ENCODE results near the gene SBDS. TPM values are rescaled to one million over a fixed set of nuclear protein-coding genes. Genes with fewer than 3 reads are reported as not detected.

The SBDS gene
- total and polyA plus RNA-seq, 4 donors, result 67.5 to 108 (median 96.0) TPM

DNA sequence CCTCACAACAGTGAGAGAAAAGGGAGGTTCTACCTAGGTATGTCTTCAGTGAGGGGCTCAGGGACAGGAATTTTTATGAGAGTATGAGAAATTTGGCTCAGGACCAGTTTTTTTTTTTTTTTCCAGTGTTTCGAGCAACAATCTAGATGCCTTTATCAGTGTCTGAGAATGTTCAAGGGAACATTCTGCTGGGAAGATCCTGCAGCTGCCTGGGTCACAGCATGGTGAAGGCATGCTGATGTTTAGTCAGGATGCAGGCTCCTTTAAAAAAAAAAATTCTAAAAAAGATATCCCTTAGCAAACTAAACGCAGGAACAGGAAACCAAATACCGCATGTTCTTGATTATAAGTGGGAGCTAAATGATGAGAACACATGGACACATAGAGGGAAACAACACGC lies 31.0 kb downstream of the SBDS start:
- peaks cover 0 to 4% (median 1%) of the 10 kb centered on the region in 4 donors for H3K36me3 ChIP-seq (ENCODE audit: control insufficient read depth in 4 of 4, insufficient read depth in 4 of 4, low read length in 4 of 4)
- DNase-seq (peak; percentile 38 to 47 (median 39)), ATAC-seq (ENCODE audit: insufficient read depth, low FRiP score) (no peak)
- no peaks in the 10 kb centered on the region for H3K9me3 ChIP-seq (ENCODE audit: control insufficient read depth in 4 of 4, insufficient read depth in 3 of 4, low read length in 3 of 4)
- H3K27ac ChIP-seq (ENCODE audit: low read depth in 1 of 2, low read length in 1 of 2), result no peak overlapping the region
- no peaks in the 10 kb centered on the region for H3K27me3 ChIP-seq (ENCODE audit: control insufficient read depth in 3 of 3, insufficient read depth in 3 of 3, low read length in 2 of 3)
- 35 to 42% methylated on average over 4 of the region's 4 CpGs for WGBS, 2 donors
- H3K4me3 ChIP-seq, result no peak overlapping the region
- TF ChIP-seq, protein P1, sequence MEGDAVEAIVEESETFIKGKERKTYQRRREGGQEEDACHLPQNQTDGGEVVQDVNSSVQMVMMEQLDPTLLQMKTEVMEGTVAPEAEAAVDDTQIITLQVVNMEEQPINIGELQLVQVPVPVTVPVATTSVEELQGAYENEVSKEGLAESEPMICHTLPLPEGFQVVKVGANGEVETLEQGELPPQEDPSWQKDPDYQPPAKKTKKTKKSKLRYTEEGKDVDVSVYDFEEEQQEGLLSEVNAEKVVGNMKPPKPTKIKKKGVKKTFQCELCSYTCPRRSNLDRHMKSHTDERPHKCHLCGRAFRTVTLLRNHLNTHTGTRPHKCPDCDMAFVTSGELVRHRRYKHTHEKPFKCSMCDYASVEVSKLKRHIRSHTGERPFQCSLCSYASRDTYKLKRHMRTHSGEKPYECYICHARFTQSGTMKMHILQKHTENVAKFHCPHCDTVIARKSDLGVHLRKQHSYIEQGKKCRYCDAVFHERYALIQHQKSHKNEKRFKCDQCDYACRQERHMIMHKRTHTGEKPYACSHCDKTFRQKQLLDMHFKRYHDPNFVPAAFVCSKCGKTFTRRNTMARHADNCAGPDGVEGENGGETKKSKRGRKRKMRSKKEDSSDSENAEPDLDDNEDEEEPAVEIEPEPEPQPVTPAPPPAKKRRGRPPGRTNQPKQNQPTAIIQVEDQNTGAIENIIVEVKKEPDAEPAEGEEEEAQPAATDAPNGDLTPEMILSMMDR (IDR thresholded peaks at IDR 0.05; ENCODE audit: control extremely low read depth, extremely low read depth), result no peak
- no peaks in the 10 kb centered on the region for H3K4me1 ChIP-seq (ENCODE audit: control insufficient read depth in 5 of 5, insufficient read depth in 5 of 5, low read length in 5 of 5)
- no peak overlapping the region for H3K9ac ChIP-seq (ENCODE audit: insufficient read depth in 1 of 2, low read length in 2 of 2)

DNA sequence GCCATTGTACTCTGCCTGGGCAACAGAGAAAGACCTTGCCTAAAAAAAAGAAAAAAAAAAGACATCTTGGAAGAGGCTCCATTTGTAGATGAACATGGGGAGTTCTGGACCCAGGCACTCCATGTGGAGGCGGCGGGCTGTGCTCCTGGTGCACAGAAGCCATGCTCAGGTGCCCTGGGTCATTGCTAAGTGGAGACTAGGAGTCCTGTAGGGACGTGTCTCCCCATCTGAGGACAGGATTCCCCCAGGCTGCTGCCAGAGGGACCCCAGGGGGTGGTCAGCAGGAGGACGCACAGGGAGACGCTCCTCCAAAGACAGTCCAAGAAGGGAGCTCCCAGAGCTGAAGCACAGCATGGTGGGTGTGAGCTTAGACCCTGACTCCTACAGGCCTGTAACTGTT lies 34.3 kb downstream of the SBDS start:
- H3K9ac ChIP-seq (ENCODE audit: insufficient read depth in 1 of 2, low read length in 2 of 2), result no peak overlapping the region
- DNase-seq (no peak), ATAC-seq (ENCODE audit: insufficient read depth, low FRiP score) (no peak)
- peaks cover 0 to 10% (median 0%) of the 10 kb centered on the region in 5 donors for H3K4me1 ChIP-seq (ENCODE audit: control insufficient read depth in 5 of 5, insufficient read depth in 5 of 5, low read length in 5 of 5)
- no peak overlapping the region for H3K27ac ChIP-seq (ENCODE audit: low read depth in 1 of 2, low read length in 1 of 2)
- H3K9me3 ChIP-seq (ENCODE audit: control insufficient read depth in 4 of 4, insufficient read depth in 3 of 4, low read length in 3 of 4), result no peaks in the 10 kb centered on the region
- TF ChIP-seq, protein P1 (IDR thresholded peaks at IDR 0.05; ENCODE audit: control extremely low read depth, extremely low read depth), result no peak
- H3K36me3 ChIP-seq (ENCODE audit: control insufficient read depth in 4 of 4, insufficient read depth in 4 of 4, low read length in 4 of 4), result peaks cover 0 to 20% (median 6%) of the 10 kb centered on the region in 4 donors
- no peak overlapping the region for H3K4me3 ChIP-seq
- H3K27me3 ChIP-seq (ENCODE audit: control insufficient read depth in 3 of 3, insufficient read depth in 3 of 3, low read length in 2 of 3), result no peaks in the 10 kb centered on the region
- 98% methylated on average over 5 of the region's 5 CpGs for WGBS, 2 donors

DNA sequence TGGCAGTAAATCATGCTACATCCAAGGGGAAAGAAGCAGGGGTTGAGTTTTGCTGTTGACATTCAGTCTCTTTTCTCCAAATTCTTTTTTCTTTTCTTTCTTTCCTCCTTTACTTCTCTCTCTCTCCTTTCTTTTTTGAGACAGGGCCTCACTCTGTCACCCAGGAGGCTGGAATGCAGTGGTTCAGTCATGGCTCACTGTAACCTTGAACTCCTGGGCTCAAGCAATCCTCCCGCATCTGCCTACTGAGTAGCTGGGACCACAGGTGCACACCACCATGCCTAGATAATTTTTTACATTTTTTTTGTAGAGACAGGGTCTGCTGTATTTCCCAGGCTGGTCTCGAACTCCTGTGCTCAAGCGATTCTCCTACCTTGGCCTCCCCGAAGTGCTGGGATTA lies 35.2 kb downstream of the SBDS start:
- TF ChIP-seq, protein P1 (IDR thresholded peaks at IDR 0.05; ENCODE audit: control extremely low read depth, extremely low read depth), result no peak
- Histone ChIP-seq H3K27me3 (ENCODE audit: control insufficient read depth in 3 of 3, insufficient read depth in 3 of 3, low read length in 2 of 3) (no peaks in the 10 kb centered on the region), H3K9ac (ENCODE audit: insufficient read depth in 1 of 2, low read length in 2 of 2) (no peak overlapping the region), H3K4me1 (ENCODE audit: control insufficient read depth in 5 of 5, insufficient read depth in 5 of 5, low read length in 5 of 5) (peaks cover 0 to 10% (median 0%) of the 10 kb centered on the region in 5 donors), H3K36me3 (ENCODE audit: control insufficient read depth in 4 of 4, insufficient read depth in 4 of 4, low read length in 4 of 4) (peaks cover 0 to 23% (median 7%) of the 10 kb centered on the region in 4 donors), H3K4me3 (no peak overlapping the region), H3K9me3 (ENCODE audit: control insufficient read depth in 4 of 4, insufficient read depth in 3 of 4, low read length in 3 of 4) (no peaks in the 10 kb centered on the region), H3K27ac (ENCODE audit: low read depth in 1 of 2, low read length in 1 of 2) (no peak overlapping the region)
- WGBS, 2 donors, result 97 to 99% methylated on average over 4 of the region's 4 CpGs
- ATAC-seq (ENCODE audit: insufficient read depth, low FRiP score) (no peak), DNase-seq (no peak)

All from lung (tissue), 12 donors.